ENCODE results near the gene COL26A1. TPM values are rescaled to one million over a fixed set of nuclear protein-coding genes. Genes with fewer than 3 reads are reported as not detected.

COL26A1 gene
- total and polyA plus RNA-seq, 2 donors = 0.41 to 3.0 TPM

DNA sequence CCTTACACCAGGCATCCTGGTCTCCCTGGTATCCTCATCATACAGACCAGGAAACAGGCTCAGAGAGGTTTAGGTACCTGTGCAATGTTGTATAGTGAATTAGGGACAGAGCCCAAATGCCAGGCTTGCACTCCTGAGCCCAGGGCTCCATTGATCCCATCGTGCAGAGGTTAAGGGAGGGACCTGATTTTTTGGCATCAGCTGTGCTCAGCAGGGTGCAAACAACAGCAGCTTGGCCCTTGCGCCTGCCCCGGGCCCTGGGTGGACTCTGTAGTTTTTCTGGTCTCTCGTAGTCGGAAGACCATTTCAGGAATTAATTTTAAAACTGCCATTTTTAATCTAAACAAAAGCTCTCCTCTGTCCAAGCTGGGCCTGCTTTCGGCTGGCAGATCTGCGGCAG is 79.2 kb downstream of the COL26A1 start:
- H3K27me3 ChIP-seq (ENCODE audit: control insufficient read depth in 2 of 2, insufficient read depth in 1 of 2, low read length in 1 of 2) = peaks cover 0 to 8% of the 10 kb centered on the region in 2 donors
- DNase-seq (ENCODE audit: low read depth in 6 of 9, low spot score in 9 of 9) = no peak
- WGBS = 85% methylated on average over 7 of the region's 7 CpGs
- H3K27ac ChIP-seq (ENCODE audit: low read depth in 1 of 2, low read length in 1 of 2) = no peak overlapping the region
- no peaks in the 10 kb centered on the region for H3K36me3 ChIP-seq (ENCODE audit: control insufficient read depth in 2 of 2, insufficient read depth in 2 of 2, low read length in 1 of 2)
- peaks cover 0 to 12% of the 10 kb centered on the region in 2 donors for H3K4me1 ChIP-seq (ENCODE audit: control insufficient read depth in 2 of 2, insufficient read depth in 2 of 2, low read length in 2 of 2)
- H3K9me3 ChIP-seq (ENCODE audit: control insufficient read depth in 2 of 2, insufficient read depth in 1 of 2, low read length in 1 of 2) = no peaks in the 10 kb centered on the region
- no peak overlapping the region for H3K4me3 ChIP-seq (ENCODE audit: low read length in 2 of 2)

DNA sequence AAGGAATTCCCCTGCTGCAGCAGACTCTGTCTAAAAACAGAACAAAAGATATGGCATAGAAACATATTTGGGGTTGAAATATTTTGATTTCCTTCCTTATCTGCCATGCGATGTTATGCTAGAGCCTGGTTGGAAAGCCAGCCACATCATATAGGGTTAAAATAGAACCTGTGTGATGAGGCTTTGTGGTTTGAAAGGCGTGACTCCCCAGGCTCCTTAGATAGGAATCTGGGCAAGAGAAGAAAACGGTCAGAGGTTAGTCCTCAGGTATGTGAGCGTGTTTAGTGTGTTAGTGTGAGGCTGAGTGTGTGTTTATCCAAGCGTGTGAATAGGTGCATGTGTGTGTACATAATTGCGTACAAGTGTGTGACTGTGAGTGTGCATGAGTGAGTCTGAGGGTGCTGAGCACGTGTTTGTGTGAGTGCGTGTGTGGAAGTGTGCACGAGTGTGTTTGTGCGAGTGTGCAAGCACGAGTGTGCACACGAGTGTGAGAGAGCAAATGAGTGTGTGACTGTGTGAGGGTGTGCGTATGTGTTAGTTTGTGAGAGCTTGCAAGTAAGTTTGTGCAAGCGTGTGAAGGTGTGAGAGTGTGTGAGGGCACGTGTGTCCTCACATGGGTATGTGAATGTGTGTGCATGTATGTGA is 79.9 kb downstream of the COL26A1 start:
- Histone ChIP-seq H3K36me3 (ENCODE audit: control insufficient read depth in 2 of 2, insufficient read depth in 2 of 2, low read length in 1 of 2) (no peaks in the 10 kb centered on the region), H3K27ac (ENCODE audit: low read depth in 1 of 2, low read length in 1 of 2) (no peak overlapping the region), H3K4me1 (ENCODE audit: control insufficient read depth in 2 of 2, insufficient read depth in 2 of 2, low read length in 2 of 2) (peaks cover 0 to 12% of the 10 kb centered on the region in 2 donors), H3K9me3 (ENCODE audit: control insufficient read depth in 2 of 2, insufficient read depth in 1 of 2, low read length in 1 of 2) (no peaks in the 10 kb centered on the region), H3K27me3 (ENCODE audit: control insufficient read depth in 2 of 2, insufficient read depth in 1 of 2, low read length in 1 of 2) (peaks cover 0 to 8% of the 10 kb centered on the region in 2 donors), H3K4me3 (ENCODE audit: low read length in 2 of 2) (no peak overlapping the region)
- 64% methylated on average over 15 of the region's 15 CpGs for WGBS
- peak in 1 of 9 donors; percentile 22 for DNase-seq (ENCODE audit: low read depth in 6 of 9, low spot score in 9 of 9)

DNA sequence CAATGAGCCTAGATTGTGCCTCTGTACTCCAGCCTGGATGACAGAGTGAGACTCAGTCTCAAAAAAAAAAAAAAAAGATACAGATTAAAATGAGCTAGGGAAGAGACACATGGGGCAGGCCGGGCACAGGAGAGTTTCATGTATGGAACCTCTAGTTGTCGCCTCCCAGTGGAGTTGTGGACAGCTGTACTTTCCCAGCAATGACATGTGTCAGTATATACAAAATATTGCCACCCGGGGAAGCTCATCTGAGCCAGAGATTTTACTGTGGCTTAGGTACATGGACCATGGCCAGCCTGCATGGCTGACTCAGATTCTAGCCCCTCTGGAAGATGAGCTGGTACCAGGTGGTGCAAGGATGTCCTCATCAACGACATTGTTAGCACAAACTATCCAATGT is 87.4 kb downstream of the COL26A1 start:
- no peaks in the 10 kb centered on the region for H3K4me1 ChIP-seq (ENCODE audit: control insufficient read depth in 2 of 2, insufficient read depth in 2 of 2, low read length in 2 of 2)
- no peaks in the 10 kb centered on the region for H3K9me3 ChIP-seq (ENCODE audit: control insufficient read depth in 2 of 2, insufficient read depth in 1 of 2, low read length in 1 of 2)
- no peak for DNase-seq (ENCODE audit: low read depth in 6 of 9, low spot score in 9 of 9)
- 92% methylated on average over 4 of the region's 4 CpGs for whole genome bisulfite sequencing
- H3K27me3 ChIP-seq (ENCODE audit: control insufficient read depth in 2 of 2, insufficient read depth in 1 of 2, low read length in 1 of 2) = no peaks in the 10 kb centered on the region
- no peaks in the 10 kb centered on the region for H3K36me3 ChIP-seq (ENCODE audit: control insufficient read depth in 2 of 2, insufficient read depth in 2 of 2, low read length in 1 of 2)
- no peak overlapping the region for H3K4me3 ChIP-seq (ENCODE audit: low read length in 2 of 2)
- H3K27ac ChIP-seq (ENCODE audit: low read depth in 1 of 2, low read length in 1 of 2) = no peak overlapping the region

DNA sequence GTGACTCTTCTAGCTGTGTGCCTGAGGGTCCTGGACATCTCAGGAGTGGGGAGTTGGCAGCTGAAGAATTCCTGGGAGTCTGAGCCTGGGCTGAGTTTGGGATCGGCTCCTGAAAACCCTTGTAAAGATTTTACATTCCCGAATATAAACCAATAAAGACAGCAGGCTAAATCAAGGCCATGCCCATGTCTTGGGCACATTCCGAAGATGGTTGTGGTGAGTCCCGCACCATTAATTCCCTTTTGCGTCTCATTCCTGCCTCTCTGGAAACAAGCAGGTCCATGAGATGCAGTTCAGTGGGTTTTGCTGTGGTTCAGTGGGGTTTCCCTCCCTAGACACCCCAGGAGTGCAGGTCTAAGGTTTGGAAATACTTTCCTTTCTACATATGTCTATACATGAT is 90.9 kb downstream of the COL26A1 start:
- Histone ChIP-seq H3K36me3 (ENCODE audit: control insufficient read depth in 2 of 2, insufficient read depth in 2 of 2, low read length in 1 of 2) (no peaks in the 10 kb centered on the region), H3K4me3 (ENCODE audit: low read length in 2 of 2) (no peak overlapping the region)
- WGBS = 96% methylated on average over 5 of the region's 5 CpGs

DNA sequence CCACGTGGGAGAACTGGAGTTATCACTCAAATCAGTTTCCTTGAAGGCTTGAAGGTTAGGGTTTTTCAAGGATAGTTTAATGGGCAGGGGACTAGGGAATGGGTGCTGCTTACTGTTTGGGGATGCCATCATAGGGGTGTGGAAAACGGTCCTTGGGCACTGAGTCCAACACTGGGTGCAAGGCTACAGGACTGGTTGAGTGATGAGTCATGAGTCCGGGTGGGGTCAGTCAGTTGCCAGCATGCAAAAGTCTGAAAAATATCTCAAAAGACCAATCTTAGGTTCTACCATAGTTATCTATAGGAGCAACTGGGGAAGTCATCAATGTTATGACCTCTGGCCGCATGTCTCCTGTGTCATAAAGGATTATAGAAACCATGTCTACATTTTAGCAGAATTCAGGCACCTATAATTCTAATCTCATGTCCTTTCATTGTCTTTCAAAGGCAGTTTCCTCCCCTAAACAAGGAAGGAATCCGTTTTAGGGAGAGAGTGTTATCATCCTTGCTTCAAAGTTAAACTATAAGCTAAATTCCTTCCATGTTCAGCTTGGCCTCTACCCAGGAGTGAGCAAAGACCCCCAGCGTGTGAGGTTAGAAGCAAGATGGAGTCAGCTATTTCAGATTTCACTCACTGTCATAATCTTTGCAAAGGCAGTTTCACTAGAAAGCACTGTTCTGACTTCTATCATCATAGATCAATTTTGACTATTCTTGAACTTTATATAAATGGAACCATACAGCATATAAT is 94.5 kb downstream of the COL26A1 start:
- H3K27ac ChIP-seq (ENCODE audit: low read depth in 1 of 2, low read length in 1 of 2) = no peak overlapping the region
- no peak overlapping the region for H3K4me3 ChIP-seq (ENCODE audit: low read length in 2 of 2)
- H3K9me3 ChIP-seq (ENCODE audit: control insufficient read depth in 2 of 2, insufficient read depth in 1 of 2, low read length in 1 of 2) = no peaks in the 10 kb centered on the region
- 94% methylated on average over 6 of the region's 6 CpGs for WGBS
- DNase-seq (ENCODE audit: low read depth in 6 of 9, low spot score in 9 of 9) = no peak
- no peaks in the 10 kb centered on the region for H3K4me1 ChIP-seq (ENCODE audit: control insufficient read depth in 2 of 2, insufficient read depth in 2 of 2, low read length in 2 of 2)
- H3K27me3 ChIP-seq (ENCODE audit: control insufficient read depth in 2 of 2, insufficient read depth in 1 of 2, low read length in 1 of 2) = no peaks in the 10 kb centered on the region
- no peaks in the 10 kb centered on the region for H3K36me3 ChIP-seq (ENCODE audit: control insufficient read depth in 2 of 2, insufficient read depth in 2 of 2, low read length in 1 of 2)

More for the DNA sequence above, 90.9 kb downstream of the COL26A1 start:
- no peak for DNase-seq (ENCODE audit: low read depth in 6 of 9, low spot score in 9 of 9)
- H3K9me3 ChIP-seq (ENCODE audit: control insufficient read depth in 2 of 2, insufficient read depth in 1 of 2, low read length in 1 of 2) = no peaks in the 10 kb centered on the region
- no peaks in the 10 kb centered on the region for H3K4me1 ChIP-seq (ENCODE audit: control insufficient read depth in 2 of 2, insufficient read depth in 2 of 2, low read length in 2 of 2)
- H3K27ac ChIP-seq (ENCODE audit: low read depth in 1 of 2, low read length in 1 of 2) = no peak overlapping the region
- H3K27me3 ChIP-seq (ENCODE audit: control insufficient read depth in 2 of 2, insufficient read depth in 1 of 2, low read length in 1 of 2) = no peaks in the 10 kb centered on the region

DNA sequence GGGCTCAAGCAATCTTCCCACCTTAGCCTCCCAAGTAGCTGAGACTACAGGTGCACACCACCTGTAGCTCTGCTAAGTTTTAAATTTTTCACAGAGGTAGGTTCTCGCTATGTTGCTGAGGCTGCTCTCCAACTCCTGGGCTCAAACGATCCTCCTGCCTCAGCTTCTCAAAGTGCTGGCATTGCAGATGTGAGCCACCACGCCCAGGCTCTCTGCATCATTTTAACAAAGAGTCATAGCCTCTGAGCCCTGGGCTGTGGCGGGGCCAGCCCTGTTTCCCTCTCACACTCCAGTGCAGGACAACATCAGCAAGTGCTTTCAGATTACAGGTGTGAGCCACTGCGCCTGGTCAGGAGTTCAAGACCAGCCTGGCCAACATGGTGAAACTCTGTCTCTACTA is 102.5 kb downstream of the COL26A1 start:
- no peak overlapping the region for H3K27ac ChIP-seq (ENCODE audit: low read depth in 1 of 2, low read length in 1 of 2)
- no peaks in the 10 kb centered on the region for H3K36me3 ChIP-seq (ENCODE audit: control insufficient read depth in 2 of 2, insufficient read depth in 2 of 2, low read length in 1 of 2)
- no peak for DNase-seq (ENCODE audit: low read depth in 6 of 9, low spot score in 9 of 9)
- no peaks in the 10 kb centered on the region for H3K27me3 ChIP-seq (ENCODE audit: control insufficient read depth in 2 of 2, insufficient read depth in 1 of 2, low read length in 1 of 2)
- 93% methylated on average over 5 of the region's 5 CpGs for WGBS
- H3K4me1 ChIP-seq (ENCODE audit: control insufficient read depth in 2 of 2, insufficient read depth in 2 of 2, low read length in 2 of 2) = peaks cover 7 to 18% of the 10 kb centered on the region in 2 donors
- peaks cover 0 to 4% of the 10 kb centered on the region in 2 donors for H3K9me3 ChIP-seq (ENCODE audit: control insufficient read depth in 2 of 2, insufficient read depth in 1 of 2, low read length in 1 of 2)
- H3K4me3 ChIP-seq (ENCODE audit: low read length in 2 of 2) = no peak overlapping the region

DNA sequence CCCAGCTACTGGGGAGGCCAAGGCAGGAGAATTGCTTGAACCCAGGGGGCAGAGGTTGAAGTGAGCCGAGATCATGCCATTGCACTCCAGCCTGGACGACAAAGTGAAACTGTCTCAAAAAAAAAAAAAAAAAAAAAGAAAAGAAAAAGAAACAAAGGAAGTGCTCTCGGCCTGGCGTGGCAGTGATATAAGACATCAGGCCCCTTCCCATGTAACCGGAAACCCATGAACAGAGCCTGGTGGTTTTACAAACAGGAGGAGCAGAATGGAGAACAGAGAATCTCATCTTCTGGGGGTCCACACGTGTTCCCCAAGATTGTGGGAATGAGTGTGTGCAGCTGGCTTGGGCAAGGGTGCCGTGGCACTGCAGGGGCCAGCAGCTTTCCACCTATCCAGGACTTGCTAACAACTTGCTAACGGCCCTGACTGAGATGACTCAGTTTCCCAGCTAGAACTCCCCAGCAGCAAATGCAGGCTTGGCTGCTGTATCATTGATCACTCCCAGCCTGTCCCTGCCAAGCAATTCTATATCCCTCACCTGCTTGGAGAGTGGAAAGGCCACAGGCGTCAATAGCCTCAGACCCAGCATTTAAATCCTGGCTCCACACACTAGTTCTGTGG is 103.0 kb downstream of the COL26A1 start:
- no peaks in the 10 kb centered on the region for H3K27me3 ChIP-seq (ENCODE audit: control insufficient read depth in 2 of 2, insufficient read depth in 1 of 2, low read length in 1 of 2)
- WGBS = 10% methylated on average over 9 of the region's 9 CpGs
- H3K9me3 ChIP-seq (ENCODE audit: control insufficient read depth in 2 of 2, insufficient read depth in 1 of 2, low read length in 1 of 2) = peaks cover 0 to 4% of the 10 kb centered on the region in 2 donors
- no peak overlapping the region for H3K4me3 ChIP-seq (ENCODE audit: low read length in 2 of 2)
- H3K27ac ChIP-seq (ENCODE audit: low read depth in 1 of 2, low read length in 1 of 2) = peak overlapping the region in 1 of 2 donors; percentile 56
- no peaks in the 10 kb centered on the region for H3K36me3 ChIP-seq (ENCODE audit: control insufficient read depth in 2 of 2, insufficient read depth in 2 of 2, low read length in 1 of 2)
- DNase-seq (ENCODE audit: low read depth in 6 of 9, low spot score in 9 of 9) = peak in 4 of 9 donors; percentile 13 to 49 (median 28)
- peaks cover 7 to 18% of the 10 kb centered on the region in 2 donors for H3K4me1 ChIP-seq (ENCODE audit: control insufficient read depth in 2 of 2, insufficient read depth in 2 of 2, low read length in 2 of 2)

DNA sequence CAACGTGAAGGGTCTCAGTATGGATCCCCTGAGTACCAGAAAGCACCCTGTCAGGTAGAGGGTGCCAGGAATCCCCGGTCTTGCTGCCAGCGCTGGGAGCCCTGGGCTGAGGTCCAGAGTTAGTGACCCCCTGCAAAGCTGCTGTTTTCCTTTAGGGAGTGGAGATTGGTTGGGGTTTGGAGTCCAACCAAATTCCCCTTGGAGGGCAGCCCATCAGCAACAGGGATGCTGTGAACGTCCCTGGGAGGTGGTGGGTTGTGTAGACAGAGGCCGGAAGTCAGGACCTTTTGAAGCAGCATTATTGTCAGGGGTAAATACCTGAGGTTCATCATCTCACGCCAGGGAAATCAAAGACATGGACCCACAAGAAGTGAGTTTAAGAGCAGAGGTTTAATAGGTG is 104.2 kb downstream of the COL26A1 start:
- Histone ChIP-seq H3K4me1 (ENCODE audit: control insufficient read depth in 2 of 2, insufficient read depth in 2 of 2, low read length in 2 of 2) (peaks cover 7 to 18% of the 10 kb centered on the region in 2 donors), H3K27me3 (ENCODE audit: control insufficient read depth in 2 of 2, insufficient read depth in 1 of 2, low read length in 1 of 2) (no peaks in the 10 kb centered on the region), H3K27ac (ENCODE audit: low read depth in 1 of 2, low read length in 1 of 2) (no peak overlapping the region), H3K9me3 (ENCODE audit: control insufficient read depth in 2 of 2, insufficient read depth in 1 of 2, low read length in 1 of 2) (peaks cover 0 to 4% of the 10 kb centered on the region in 2 donors), H3K4me3 (ENCODE audit: low read length in 2 of 2) (no peak overlapping the region), H3K36me3 (ENCODE audit: control insufficient read depth in 2 of 2, insufficient read depth in 2 of 2, low read length in 1 of 2) (no peaks in the 10 kb centered on the region)
- DNase-seq (ENCODE audit: low read depth in 6 of 9, low spot score in 9 of 9) = no peak
- 96% methylated on average over 6 of the region's 6 CpGs for WGBS

All from thymus (tissue), 11 donors.